HL-60 (cell line): ENCODE measurements around the gene ARSJ.

Source experiments
- GABPA ChIP-seq: IDR thresholded peaks from 2 replicates; pipeline ENCODE4 v1.6.1; 2012; ENCODE audit warnings: low read depth
- POLR2AphosphoS5 ChIP-seq: IDR thresholded peaks from 2 replicates; pipeline ENCODE4 v1.6.1; 2012; ENCODE audit warnings: low read depth
- TF ChIP-seq, protein P1 (sequence below): IDR thresholded peaks from one replicate; pipeline ENCODE4 v1.5.1; 2011; ENCODE audit warnings: low read length, control low read depth, inconsistent platforms; ENCODE audit not compliant: insufficient read depth
- TF ChIP-seq, protein P2 (sequence below): IDR thresholded peaks from 2 replicates; pipeline ENCODE4 v1.6.1; 2012; ENCODE audit warnings: low read depth; ENCODE audit not compliant: insufficient replicate concordance

DNA sequence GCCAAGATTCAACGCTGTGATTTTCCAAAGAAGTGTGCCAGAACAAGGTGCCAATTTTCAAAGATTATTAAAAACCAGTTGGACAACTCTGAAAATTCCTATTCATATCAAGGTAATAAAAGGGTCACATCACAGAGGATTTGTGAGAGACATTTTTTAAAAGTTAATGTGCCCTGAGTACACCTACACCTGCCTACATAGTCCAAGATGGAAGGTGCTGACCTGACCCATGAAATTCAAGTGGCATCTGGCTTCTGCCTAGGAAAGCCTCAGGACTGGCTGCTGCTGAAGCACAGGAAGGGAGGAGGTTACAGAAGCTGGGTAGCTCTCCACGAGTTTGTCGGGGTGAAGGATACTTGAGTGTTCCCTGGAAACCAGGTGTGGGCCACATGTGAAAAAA lies 11.4 kb upstream of the ARSJ start:
- TF ChIP-seq, protein P1, sequence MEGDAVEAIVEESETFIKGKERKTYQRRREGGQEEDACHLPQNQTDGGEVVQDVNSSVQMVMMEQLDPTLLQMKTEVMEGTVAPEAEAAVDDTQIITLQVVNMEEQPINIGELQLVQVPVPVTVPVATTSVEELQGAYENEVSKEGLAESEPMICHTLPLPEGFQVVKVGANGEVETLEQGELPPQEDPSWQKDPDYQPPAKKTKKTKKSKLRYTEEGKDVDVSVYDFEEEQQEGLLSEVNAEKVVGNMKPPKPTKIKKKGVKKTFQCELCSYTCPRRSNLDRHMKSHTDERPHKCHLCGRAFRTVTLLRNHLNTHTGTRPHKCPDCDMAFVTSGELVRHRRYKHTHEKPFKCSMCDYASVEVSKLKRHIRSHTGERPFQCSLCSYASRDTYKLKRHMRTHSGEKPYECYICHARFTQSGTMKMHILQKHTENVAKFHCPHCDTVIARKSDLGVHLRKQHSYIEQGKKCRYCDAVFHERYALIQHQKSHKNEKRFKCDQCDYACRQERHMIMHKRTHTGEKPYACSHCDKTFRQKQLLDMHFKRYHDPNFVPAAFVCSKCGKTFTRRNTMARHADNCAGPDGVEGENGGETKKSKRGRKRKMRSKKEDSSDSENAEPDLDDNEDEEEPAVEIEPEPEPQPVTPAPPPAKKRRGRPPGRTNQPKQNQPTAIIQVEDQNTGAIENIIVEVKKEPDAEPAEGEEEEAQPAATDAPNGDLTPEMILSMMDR, result no peak
- TF ChIP-seq, protein P2, sequence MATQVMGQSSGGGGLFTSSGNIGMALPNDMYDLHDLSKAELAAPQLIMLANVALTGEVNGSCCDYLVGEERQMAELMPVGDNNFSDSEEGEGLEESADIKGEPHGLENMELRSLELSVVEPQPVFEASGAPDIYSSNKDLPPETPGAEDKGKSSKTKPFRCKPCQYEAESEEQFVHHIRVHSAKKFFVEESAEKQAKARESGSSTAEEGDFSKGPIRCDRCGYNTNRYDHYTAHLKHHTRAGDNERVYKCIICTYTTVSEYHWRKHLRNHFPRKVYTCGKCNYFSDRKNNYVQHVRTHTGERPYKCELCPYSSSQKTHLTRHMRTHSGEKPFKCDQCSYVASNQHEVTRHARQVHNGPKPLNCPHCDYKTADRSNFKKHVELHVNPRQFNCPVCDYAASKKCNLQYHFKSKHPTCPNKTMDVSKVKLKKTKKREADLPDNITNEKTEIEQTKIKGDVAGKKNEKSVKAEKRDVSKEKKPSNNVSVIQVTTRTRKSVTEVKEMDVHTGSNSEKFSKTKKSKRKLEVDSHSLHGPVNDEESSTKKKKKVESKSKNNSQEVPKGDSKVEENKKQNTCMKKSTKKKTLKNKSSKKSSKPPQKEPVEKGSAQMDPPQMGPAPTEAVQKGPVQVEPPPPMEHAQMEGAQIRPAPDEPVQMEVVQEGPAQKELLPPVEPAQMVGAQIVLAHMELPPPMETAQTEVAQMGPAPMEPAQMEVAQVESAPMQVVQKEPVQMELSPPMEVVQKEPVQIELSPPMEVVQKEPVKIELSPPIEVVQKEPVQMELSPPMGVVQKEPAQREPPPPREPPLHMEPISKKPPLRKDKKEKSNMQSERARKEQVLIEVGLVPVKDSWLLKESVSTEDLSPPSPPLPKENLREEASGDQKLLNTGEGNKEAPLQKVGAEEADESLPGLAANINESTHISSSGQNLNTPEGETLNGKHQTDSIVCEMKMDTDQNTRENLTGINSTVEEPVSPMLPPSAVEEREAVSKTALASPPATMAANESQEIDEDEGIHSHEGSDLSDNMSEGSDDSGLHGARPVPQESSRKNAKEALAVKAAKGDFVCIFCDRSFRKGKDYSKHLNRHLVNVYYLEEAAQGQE, result no peak
- TF ChIP-seq POLR2AphosphoS5 (no peak), GABPA (no peak)
